ENCODE results near the gene GSN.

GSN gene

DNA sequence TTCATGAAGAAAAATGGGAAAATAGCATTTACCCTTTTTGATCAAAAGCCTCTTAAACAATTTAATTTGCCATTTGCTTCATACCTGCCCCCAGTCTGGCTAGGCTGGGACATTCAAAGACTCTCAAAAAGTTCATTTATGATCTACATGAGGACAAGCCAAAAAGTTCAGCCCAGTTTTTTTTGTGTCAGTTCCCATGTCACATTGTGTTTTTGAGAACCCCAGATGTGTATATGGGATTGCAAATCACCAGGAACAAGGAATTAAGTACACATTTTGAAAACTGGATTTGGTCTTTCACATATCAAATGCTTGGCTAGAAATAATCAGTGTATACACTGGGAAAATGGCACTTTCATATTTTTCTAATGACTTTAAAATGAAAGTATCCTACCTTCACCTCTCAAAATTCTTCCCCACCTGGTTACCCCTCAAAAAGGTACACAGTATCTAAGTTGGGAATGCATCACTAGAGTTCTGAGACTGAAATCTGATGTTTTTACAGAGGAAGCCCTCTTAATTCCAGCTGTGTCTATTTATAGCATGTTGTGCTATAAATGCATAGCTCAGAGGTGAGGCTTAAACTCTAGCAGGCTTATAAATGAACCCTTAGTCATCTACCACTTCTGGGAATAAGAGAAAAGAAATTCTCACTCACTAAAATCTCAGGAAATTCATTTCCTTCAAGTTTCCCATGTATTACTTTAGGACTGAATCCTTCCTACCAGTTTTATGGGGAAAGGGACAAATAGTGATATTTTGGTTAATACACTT, 92.8 kb downstream of the GSN start:
- no peak for TF ChIP-seq CTCF (conservative IDR thresholded peaks at IDR 0.05)
- no peak for TF ChIP-seq ZFX (IDR thresholded peaks at IDR 0.05)
- H3K27ac ChIP-seq: no peak overlapping the region

- TF ChIP-seq ZFX (IDR thresholded peaks at IDR 0.05) (no peak), CTCF (conservative IDR thresholded peaks at IDR 0.05) (no peak)
- no peak overlapping the region for H3K27ac ChIP-seq
These were observed 95.1 kb downstream of the GSN start for GRCh38 chr9:121362813-121363621.

- no peak overlapping the region for H3K27ac ChIP-seq
- TF ChIP-seq ZFX (IDR thresholded peaks at IDR 0.05) (no peak), CTCF (conservative IDR thresholded peaks at IDR 0.05) (no peak)
These were observed 95.6 kb downstream of the GSN start for GRCh38 chr9:121363622-121363961.

DNA sequence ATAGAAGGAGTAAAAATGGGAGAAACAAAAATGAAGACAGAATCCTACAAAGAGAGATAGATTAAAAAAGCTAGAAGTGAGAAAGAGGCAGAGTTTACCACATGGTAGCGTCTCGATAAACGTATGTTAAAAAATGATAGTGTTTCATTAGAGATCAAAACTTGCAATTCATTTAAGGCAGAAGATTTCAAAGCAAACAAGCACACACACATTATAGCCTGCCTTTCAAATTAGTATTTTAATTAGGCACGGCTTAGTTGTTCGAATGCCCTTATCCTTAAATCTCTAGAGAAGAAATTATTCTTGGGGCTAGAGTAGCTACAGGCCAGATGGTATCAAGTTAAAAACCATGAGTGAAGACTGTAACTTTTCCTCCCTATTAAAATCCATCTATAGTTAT, 96.1 kb downstream of the GSN start:
- H3K27ac ChIP-seq: no peak overlapping the region
- no peak for TF ChIP-seq ZFX (IDR thresholded peaks at IDR 0.05)
- TF ChIP-seq CTCF (conservative IDR thresholded peaks at IDR 0.05): no peak

GRCh38 chr9:121364886-121365285, 96.9 kb downstream of the GSN start:
- no peak overlapping the region for H3K27ac ChIP-seq
- TF ChIP-seq ZFX (IDR thresholded peaks at IDR 0.05): no peak
- no peak for TF ChIP-seq CTCF (conservative IDR thresholded peaks at IDR 0.05)

- TF ChIP-seq ZFX (IDR thresholded peaks at IDR 0.05) (no peak), CTCF (conservative IDR thresholded peaks at IDR 0.05) (no peak)
- H3K27ac ChIP-seq: no peak overlapping the region
These were observed 97.6 kb downstream of the GSN start for GRCh38 chr9:121365564-121365963.

DNA sequence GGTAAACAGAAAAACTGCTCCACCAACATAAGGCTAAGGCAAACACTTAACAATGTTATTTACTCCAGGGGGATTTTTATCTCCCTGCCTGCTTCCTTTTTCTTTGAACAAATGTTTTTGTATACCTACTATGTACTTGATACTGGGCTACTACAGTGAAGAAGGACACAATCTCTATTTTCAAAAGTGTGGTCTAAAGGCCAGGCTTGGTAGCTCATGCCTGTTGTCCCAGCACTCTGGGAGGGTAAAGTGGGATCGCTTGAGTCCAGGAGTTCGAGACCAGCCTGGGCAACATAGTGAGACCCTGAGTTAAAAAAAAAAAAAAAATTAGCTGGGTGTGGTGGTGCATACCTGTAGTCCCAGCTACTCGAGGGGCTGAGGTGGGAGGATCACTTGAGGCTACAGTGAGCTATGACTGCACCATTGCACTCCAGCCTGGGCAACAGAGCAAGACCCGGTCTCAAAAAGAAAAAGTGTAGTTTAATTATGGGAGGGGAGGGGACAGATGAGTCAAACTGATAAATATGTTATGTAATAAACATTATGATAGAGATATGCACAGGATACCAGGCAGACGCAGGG, 98.7 kb downstream of the GSN start:
- no peak overlapping the region for H3K27ac ChIP-seq
- TF ChIP-seq ZFX (IDR thresholded peaks at IDR 0.05) (no peak), CTCF (conservative IDR thresholded peaks at IDR 0.05) (no peak)

Measured in C4-2B (cell line).